ENCODE results near the gene HOXB5.

GRCh38 chr17:48588074-48588415, 5.5 kb downstream of the HOXB5 start:
- TF ChIP-seq, protein P1, sequence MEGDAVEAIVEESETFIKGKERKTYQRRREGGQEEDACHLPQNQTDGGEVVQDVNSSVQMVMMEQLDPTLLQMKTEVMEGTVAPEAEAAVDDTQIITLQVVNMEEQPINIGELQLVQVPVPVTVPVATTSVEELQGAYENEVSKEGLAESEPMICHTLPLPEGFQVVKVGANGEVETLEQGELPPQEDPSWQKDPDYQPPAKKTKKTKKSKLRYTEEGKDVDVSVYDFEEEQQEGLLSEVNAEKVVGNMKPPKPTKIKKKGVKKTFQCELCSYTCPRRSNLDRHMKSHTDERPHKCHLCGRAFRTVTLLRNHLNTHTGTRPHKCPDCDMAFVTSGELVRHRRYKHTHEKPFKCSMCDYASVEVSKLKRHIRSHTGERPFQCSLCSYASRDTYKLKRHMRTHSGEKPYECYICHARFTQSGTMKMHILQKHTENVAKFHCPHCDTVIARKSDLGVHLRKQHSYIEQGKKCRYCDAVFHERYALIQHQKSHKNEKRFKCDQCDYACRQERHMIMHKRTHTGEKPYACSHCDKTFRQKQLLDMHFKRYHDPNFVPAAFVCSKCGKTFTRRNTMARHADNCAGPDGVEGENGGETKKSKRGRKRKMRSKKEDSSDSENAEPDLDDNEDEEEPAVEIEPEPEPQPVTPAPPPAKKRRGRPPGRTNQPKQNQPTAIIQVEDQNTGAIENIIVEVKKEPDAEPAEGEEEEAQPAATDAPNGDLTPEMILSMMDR (IDR thresholded peaks at IDR 0.05; ENCODE audit: low read depth, low read length), result no peak
- no peak for TF ChIP-seq POLR2A (IDR thresholded peaks at IDR 0.05; ENCODE audit: extremely low read depth, insufficient read length)
- TF ChIP-seq MYC (IDR thresholded peaks at IDR 0.05; ENCODE audit: low read depth, low read length), result no peak
- TF ChIP-seq, protein P2, sequence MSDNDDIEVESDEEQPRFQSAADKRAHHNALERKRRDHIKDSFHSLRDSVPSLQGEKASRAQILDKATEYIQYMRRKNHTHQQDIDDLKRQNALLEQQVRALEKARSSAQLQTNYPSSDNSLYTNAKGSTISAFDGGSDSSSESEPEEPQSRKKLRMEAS (IDR thresholded peaks at IDR 0.05; ENCODE audit: low read depth, low read length), result no peak

Measured in NB4 (cell line).